SH-SY5Y (cell line): Measurements from ENCODE around the gene ZBTB17.

Source experiments
- GATA2 ChIP-seq: IDR thresholded peaks from 2 replicates; pipeline ENCODE4 v1.6.1; 2011; ENCODE audit warnings: mild to moderate bottlenecking, low read depth, low read length
- GATA3 ChIP-seq: IDR thresholded peaks from 2 replicates; pipeline ENCODE4 v1.6.1; 2011; ENCODE audit warnings: low read depth, mild to moderate bottlenecking, low read length, moderate library complexity

DNA sequence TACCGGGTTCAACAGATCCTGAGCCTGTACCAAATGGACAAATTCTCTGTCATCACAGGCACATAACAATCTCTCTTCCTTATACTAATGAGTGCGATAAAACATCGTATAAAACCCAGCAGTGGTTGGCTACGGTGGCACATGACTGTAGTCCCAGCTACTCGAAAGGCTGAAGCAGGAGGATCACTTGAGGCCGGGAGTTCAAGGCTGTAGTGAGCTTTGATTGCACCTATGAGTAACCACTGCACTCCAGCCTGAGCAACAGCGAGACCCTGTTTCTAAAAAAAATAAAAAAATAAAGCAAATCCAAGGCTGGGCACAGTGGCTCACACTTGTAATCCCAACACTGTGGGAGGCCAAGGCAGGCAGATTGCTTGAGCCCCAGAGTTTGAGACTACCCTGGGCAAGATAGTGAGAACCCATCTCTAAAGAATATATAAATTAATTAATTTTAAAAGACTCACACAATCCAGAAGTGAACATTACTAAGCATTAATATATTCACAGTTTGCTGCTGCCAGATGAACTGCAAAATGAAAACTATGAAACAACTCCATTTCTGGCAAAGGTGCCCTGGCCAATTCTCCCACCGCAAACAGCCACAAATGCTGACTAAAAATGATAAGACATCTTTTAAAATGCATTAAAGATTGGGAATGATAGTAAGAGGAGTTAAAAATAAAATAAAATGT, 13.1 kb downstream of the ZBTB17 start:
- no peak for TF ChIP-seq GATA3
- no peak for TF ChIP-seq GATA2
